Right lobe of liver (tissue), 6 donors: ENCODE data around the gene ERN1. TPM values are rescaled to one million over a fixed set of nuclear protein-coding genes. Genes with fewer than 3 reads are reported as not detected.

Source experiments
- ATAC-seq, 4 donors: fragments of 200-7000 bp; cut with Tn5 transposase; one replicate each; pipeline ENCODE4 v1.9.1; 2020; ENCODE audit warnings: mild to moderate bottlenecking in 4 of 4, moderate library complexity in 4 of 4
- DNase-seq, 3 donors: peaks; one replicate each; pipeline ENCODE4 v3.0.0-alpha.2; 2020
- H3K27ac ChIP-seq, 3 donors: fragments of 200-600 bp; one replicate each; pipeline ENCODE4 v1.8.0; 2022
- H3K27me3 ChIP-seq, 2 donors: fragments of 200-600 bp; one replicate each; pipeline ENCODE4 v1.8.0; 2022
- H3K36me3 ChIP-seq, 4 donors: fragments of 200-600 bp; sonication (generic) in 1 of 4; one replicate each; pipeline versions ENCODE4 v1.5.1 to v1.8.0; 2017 to 2022; ENCODE audit warnings: control low read depth in 1 of 4
- H3K4me1 ChIP-seq, 4 donors: fragments of 200-600 bp; sonication (generic) in 1 of 4; one replicate each; pipeline versions ENCODE4 v1.5.1 to v1.8.0; 2017 to 2022; ENCODE audit warnings: control low read depth in 1 of 4
- H3K4me3 ChIP-seq, 3 donors: fragments of 200-600 bp; one replicate each; pipeline ENCODE4 v1.8.0; 2022
- H3K9me3 ChIP-seq, 4 donors: fragments of 200-600 bp; sonication (generic) in 1 of 4; one replicate each; pipeline versions ENCODE4 v1.5.1 to v1.8.0; 2017 to 2022; ENCODE audit warnings: control low read depth in 1 of 4
- CTCF ChIP-seq, 4 donors: fragments of 200-600 bp in 3 of 4; fragments of 450-650 bp in 1 of 4; IDR thresholded peaks; one replicate each; pipeline versions ENCODE4 v1.5.1 to v1.8.0; 2016 to 2022; ENCODE audit warnings: antibody characterized with exemption in 4 of 4, mild to moderate bottlenecking in 2 of 4
- POLR2A ChIP-seq: fragments of 450-650 bp; IDR thresholded peaks from one replicate; pipeline ENCODE4 v1.6.1; 2017; ENCODE audit warnings: antibody characterized with exemption, mild to moderate bottlenecking
- WGBS: methylation state at CpG from one replicate; pipeline ENCODE4 v1.1.6; 2018; ENCODE audit warnings: low coverage, low lambda C conversion rate; ENCODE audit not compliant: insufficient coverage; ENCODE audit errors: missing lambda C conversion rate; 5-methylcytosine and 5-hydroxymethylcytosine counted together
- intact Hi-C, 2 donors: fragments of 100-400 bp; cut with DNase I; formaldehyde crosslinking; loops; one replicate each; pipeline versions ENCODE4 v1.11.2 to v1.14.1; 2022
- total RNA-seq, 6 experiments: library from RNA; depleted of rRNA in 2 of 6; stranded (reverse); fragments of >200 nt in 2 of 6; fragmentation: NEBNext Ultra II Directional in 3 of 6; extraction: Animal tissue kit (Norgen Biotek cat#: 25700) in 3 of 6; gene quantifications; one replicate each; pipeline versions ENCODE4 v1.1.0 to v1.2.4, GENCODE V29; 2016 to 2023
- donor health status: DM: no; HTN: yes; CAD: no.
- donor health status: DM: no; HTN: no; CAD: no.
- donor health status: DM: no; HTN: no; CAD: no.
- donor health status: DM: no; HTN: yes; CAD: no.
- donor health status: DM: no; HTN: yes; CAD: no.

The ERN1 gene
- total RNA-seq, 6 experiments from 2014 or later = 22.7 to 47.6 (median 28.7) TPM

GRCh38 chr17:64059756-64060155 is 70.2 kb downstream of the ERN1 start:
- DNase-seq = no peak
- TF ChIP-seq POLR2A (no peak), CTCF (IDR thresholded peaks at IDR 0.05) (no peak)
- Histone ChIP-seq H3K4me3 (no peak overlapping the region), H3K9me3 (no peaks in the 10 kb centered on the region), H3K4me1 (peaks cover 0 to 23% (median 5%) of the 10 kb centered on the region in 4 donors), H3K36me3 (peaks cover 0 to 75% (median 31%) of the 10 kb centered on the region in 4 donors), H3K27me3 (no peaks in the 10 kb centered on the region), H3K27ac (no peak overlapping the region)
- ATAC-seq = no peak
- WGBS = no CpG with 5 or more reads among the region's 2 CpGs
- intact Hi-C loops = loop anchor here in 1 of 2 donors (10.0 kb wide), 1 partner anchor 65 kb away; no protein-coding TSS in a partner anchor

- intact Hi-C loops = no loop called here
- Histone ChIP-seq H3K4me3 (no peak overlapping the region), H3K4me1 (peaks cover 0 to 23% (median 0%) of the 10 kb centered on the region in 4 donors), H3K36me3 (peaks cover 0 to 79% (median 34%) of the 10 kb centered on the region in 4 donors), H3K27ac (peak overlapping the region in 2 of 3 donors; percentile 3 to 48), H3K9me3 (no peaks in the 10 kb centered on the region), H3K27me3 (no peaks in the 10 kb centered on the region)
- ATAC-seq (peak in 3 of 4 donors; percentile 18 to 42 (median 20)), DNase-seq (peak in 1 of 3 donors; percentile 54)
- WGBS = 67% methylated on average over 4 of the region's 5 CpGs
- TF ChIP-seq CTCF (IDR thresholded peaks at IDR 0.05) = no peak
- no peak for TF ChIP-seq POLR2A
Observed at GRCh38 chr17:64058621-64059020, 71.3 kb downstream of the ERN1 start.

- Histone ChIP-seq H3K27ac (peak overlapping the region in 2 of 3 donors; percentile 32 to 48), H3K4me3 (no peak overlapping the region), H3K36me3 (peaks cover 0 to 82% (median 37%) of the 10 kb centered on the region in 4 donors), H3K4me1 (peaks cover 0 to 23% (median 0%) of the 10 kb centered on the region in 4 donors), H3K9me3 (no peaks in the 10 kb centered on the region), H3K27me3 (no peaks in the 10 kb centered on the region)
- DNase-seq (no peak), ATAC-seq (peak; percentile 29 to 79 (median 70))
- 49% methylated on average over 5 of the region's 9 CpGs for WGBS
- intact Hi-C loops = no loop called here
- no peak for TF ChIP-seq CTCF (IDR thresholded peaks at IDR 0.05)
- TF ChIP-seq POLR2A = no peak
Observed at GRCh38 chr17:64057701-64058263, 72.2 kb downstream of the ERN1 start.

- Histone ChIP-seq H3K9me3 (no peaks in the 10 kb centered on the region), H3K4me3 (no peak overlapping the region), H3K36me3 (peaks cover 5 to 85% (median 42%) of the 10 kb centered on the region in 4 donors), H3K27ac (peak overlapping the region; percentile 5 to 62 (median 15)), H3K4me1 (peaks cover 0 to 23% (median 0%) of the 10 kb centered on the region in 4 donors), H3K27me3 (no peaks in the 10 kb centered on the region)
- TF ChIP-seq CTCF (IDR thresholded peaks at IDR 0.05) (peak in 1 of 4 donors; percentile 14), POLR2A (no peak)
- 50% methylated on average over 7 of the region's 12 CpGs for WGBS
- intact Hi-C loops = no loop called here
- DNase-seq (no peak), ATAC-seq (peak; percentile 33 to 73 (median 52))
Observed at GRCh38 chr17:64056269-64057005, 73.5 kb downstream of the ERN1 start.
